Vagina (tissue), 2 donors: ENCODE results near the gene VAV3. TPM values are rescaled to one million over a fixed set of nuclear protein-coding genes. Genes with fewer than 3 reads are reported as not detected.

Experiments
- DNase-seq, 2 donors: peaks; one replicate each; pipeline ENCODE4 v3.0.0-alpha.2; 2017; ENCODE audit errors: extremely low spot score in 2 of 2
- H3K27ac ChIP-seq: fragments of 200-600 bp; sonication (generic); one replicate; pipeline ENCODE4 v1.5.1; 2019
- H3K27me3 ChIP-seq: fragments of 200-600 bp; sonication (generic); one replicate; pipeline ENCODE4 v1.5.1; 2019
- H3K36me3 ChIP-seq, 2 donors: fragments of 200-600 bp; sonication (generic); one replicate each; pipeline ENCODE4 v1.5.1; 2017 to 2019
- H3K4me1 ChIP-seq: fragments of 200-600 bp; sonication (generic); one replicate; pipeline ENCODE4 v1.5.1; 2019
- H3K4me3 ChIP-seq, 2 donors: fragments of 200-600 bp; sonication (generic); 1 replicate in 1 of 2; 2 replicates in 1 of 2; pipeline ENCODE4 v1.5.1; 2016 to 2019
- H3K9me3 ChIP-seq: fragments of 200-600 bp; sonication (generic); one replicate; pipeline ENCODE4 v1.5.1; 2019
- CTCF ChIP-seq, 3 experiments: fragments of 450-650 bp in 2 of 3; fragments of 200-600 bp in 1 of 3; sonication (generic) in 1 of 3; IDR thresholded peaks; one replicate each; pipeline ENCODE4 v1.5.1; 2017 to 2019; ENCODE audit warnings: antibody characterized with exemption in 3 of 3, mild to moderate bottlenecking in 2 of 3, moderate library complexity in 2 of 3
- POLR2A ChIP-seq, 2 donors: fragments of 450-650 bp; IDR thresholded peaks; one replicate each; pipeline ENCODE4 v1.6.1; 2017; ENCODE audit warnings: antibody characterized with exemption in 2 of 2, mild to moderate bottlenecking in 2 of 2, moderate library complexity in 2 of 2
- POLR2AphosphoS5 ChIP-seq, 2 donors: sonication (generic); formaldehyde crosslinking; IDR thresholded peaks; one replicate each; pipeline ENCODE4 v1.9.0; 2017; ENCODE audit warnings: antibody characterized with exemption in 2 of 2, mild to moderate bottlenecking in 2 of 2, low read depth in 1 of 2; ENCODE audit not compliant: insufficient read depth in 1 of 2
- intact Hi-C: fragments of 100-400 bp; cut with DNase I; formaldehyde crosslinking; loops from one replicate; pipeline ENCODE4 v1.15.1; 2023
- total RNA-seq: library from RNA; depleted of rRNA; stranded (reverse); fragments of >200 nt; gene quantifications from one replicate; pipeline ENCODE4 v1.2.3, GENCODE V29; 2016

VAV3 gene
- total RNA-seq, 1 donor from 2014 or later = 67.5 TPM

- no peak for DNase-seq
- no peak for TF ChIP-seq POLR2A (IDR thresholded peaks at IDR 0.05)
- TF ChIP-seq CTCF (IDR thresholded peaks at IDR 0.05) = no peak
- no peak for TF ChIP-seq POLR2AphosphoS5 (IDR thresholded peaks at IDR 0.05; ENCODE audit: insufficient read depth in 1 of 2, low read depth in 1 of 2)
- no peak overlapping the region for H3K4me3 ChIP-seq
- no peaks in the 10 kb centered on the region for H3K9me3 ChIP-seq
- no peaks in the 10 kb centered on the region for H3K4me1 ChIP-seq
- intact Hi-C loops = no loop called here
- H3K27ac ChIP-seq = no peak overlapping the region
- H3K27me3 ChIP-seq = no peaks in the 10 kb centered on the region
- H3K36me3 ChIP-seq = no peaks in the 10 kb centered on the region
Observed at GRCh38 chr1:107821340-107821739, 143.6 kb downstream of the VAV3 start.

GRCh38 chr1:107820801-107821200 lies 144.2 kb downstream of the VAV3 start:
- TF ChIP-seq POLR2A (IDR thresholded peaks at IDR 0.05) = no peak
- TF ChIP-seq POLR2AphosphoS5 (IDR thresholded peaks at IDR 0.05; ENCODE audit: insufficient read depth in 1 of 2, low read depth in 1 of 2) = peak in 1 of 2 donors; percentile 40
- DNase-seq = no peak
- H3K27ac ChIP-seq = no peak overlapping the region
- H3K4me3 ChIP-seq = no peak overlapping the region
- no peaks in the 10 kb centered on the region for H3K4me1 ChIP-seq
- H3K27me3 ChIP-seq = no peaks in the 10 kb centered on the region
- intact Hi-C loops = no loop called here
- no peaks in the 10 kb centered on the region for H3K36me3 ChIP-seq
- no peaks in the 10 kb centered on the region for H3K9me3 ChIP-seq

- DNase-seq = no peak
- Histone ChIP-seq H3K27ac (no peak overlapping the region), H3K36me3 (no peaks in the 10 kb centered on the region), H3K9me3 (no peaks in the 10 kb centered on the region), H3K4me3 (no peak overlapping the region), H3K4me1 (no peaks in the 10 kb centered on the region), H3K27me3 (no peaks in the 10 kb centered on the region)
- intact Hi-C loops = no loop called here
- no peak for TF ChIP-seq POLR2A (IDR thresholded peaks at IDR 0.05)
- no peak for TF ChIP-seq POLR2AphosphoS5 (IDR thresholded peaks at IDR 0.05; ENCODE audit: insufficient read depth in 1 of 2, low read depth in 1 of 2)
- no peak for TF ChIP-seq CTCF (IDR thresholded peaks at IDR 0.05)
Observed at GRCh38 chr1:107817935-107818334, 147.0 kb downstream of the VAV3 start.

GRCh38 chr1:107817206-107817605 lies 147.8 kb downstream of the VAV3 start:
- Histone ChIP-seq H3K27me3 (no peaks in the 10 kb centered on the region), H3K36me3 (no peaks in the 10 kb centered on the region), H3K4me1 (no peaks in the 10 kb centered on the region), H3K27ac (no peak overlapping the region), H3K4me3 (no peak overlapping the region), H3K9me3 (no peaks in the 10 kb centered on the region)
- TF ChIP-seq POLR2A (IDR thresholded peaks at IDR 0.05) (no peak), POLR2AphosphoS5 (IDR thresholded peaks at IDR 0.05; ENCODE audit: insufficient read depth in 1 of 2, low read depth in 1 of 2) (no peak), CTCF (IDR thresholded peaks at IDR 0.05) (no peak)
- DNase-seq = no peak
- intact Hi-C loops = no loop called here

GRCh38 chr1:107810291-107810951 lies 154.6 kb downstream of the VAV3 start:
- intact Hi-C loops = no loop called here
- Histone ChIP-seq H3K4me3 (no peak overlapping the region), H3K27me3 (no peaks in the 10 kb centered on the region), H3K27ac (no peak overlapping the region), H3K4me1 (no peaks in the 10 kb centered on the region), H3K36me3 (no peaks in the 10 kb centered on the region), H3K9me3 (no peaks in the 10 kb centered on the region)
- no peak for DNase-seq
- TF ChIP-seq POLR2A (IDR thresholded peaks at IDR 0.05) = no peak
- TF ChIP-seq CTCF (IDR thresholded peaks at IDR 0.05) = no peak
- TF ChIP-seq POLR2AphosphoS5 (IDR thresholded peaks at IDR 0.05; ENCODE audit: insufficient read depth in 1 of 2, low read depth in 1 of 2) = no peak
